ENCODE measurements around the gene SULT1C2. TPM values are rescaled to one million over a fixed set of nuclear protein-coding genes. Genes with fewer than 3 reads are reported as not detected.
A peak's percentile ranks its signal among the peaks of the same experiment; 100 is the strongest.

The SULT1C2 gene
- total and polyA plus RNA-seq, 2 of the 13 experiments (the other 11 are each of a cell fraction or from before 2014, with no cell fraction given) = 4.0 to 6.2 TPM

DNA sequence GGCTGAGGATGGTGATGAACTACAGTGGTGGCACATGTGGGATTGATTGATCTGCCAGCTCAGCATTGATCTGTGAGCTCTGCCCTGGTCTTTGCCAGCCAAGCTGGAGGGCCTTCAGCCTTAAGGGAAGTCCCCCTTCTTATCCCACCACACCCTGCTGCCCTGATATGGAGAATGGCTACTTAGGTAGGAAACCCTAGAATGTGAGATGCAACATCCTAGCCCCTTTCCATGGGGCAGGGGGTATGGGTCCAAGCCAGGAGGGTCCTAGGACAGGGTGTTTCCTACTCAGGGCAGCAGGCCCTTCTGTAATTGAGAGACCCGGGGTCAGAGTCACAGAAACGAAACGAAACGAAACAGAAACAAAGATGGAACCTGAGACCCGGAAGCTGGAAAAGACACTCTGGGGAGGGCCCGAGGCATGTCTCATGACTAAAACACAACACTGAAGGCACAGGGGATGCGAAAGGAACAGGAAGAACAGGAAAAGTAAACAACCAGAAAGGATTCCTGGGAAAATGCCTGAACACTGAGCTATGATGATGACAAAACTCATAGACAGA lies 16.9 kb upstream of the SULT1C2 start (continued):
- TF ChIP-seq JUNB (CRISPR knock-in tag; IDR thresholded peaks at IDR 0.05; ENCODE audit: borderline replicate concordance) (no peak), MBD4 (IDR thresholded peaks at IDR 0.05; ENCODE audit: borderline replicate concordance, low read length) (no peak), ZNF766 (CRISPR knock-in tag; IDR thresholded peaks at IDR 0.05; ENCODE audit: borderline replicate concordance) (no peak), ZBTB8A (CRISPR knock-in tag; IDR thresholded peaks at IDR 0.05; ENCODE audit: borderline replicate concordance, low read depth) (no peak), ZKSCAN5 (CRISPR knock-in tag; IDR thresholded peaks at IDR 0.05) (no peak), NFE2 (CRISPR knock-in tag; IDR thresholded peaks at IDR 0.05) (no peak), ZNF224 (CRISPR knock-in tag; IDR thresholded peaks at IDR 0.05) (no peak), KDM4B (CRISPR knock-in tag; IDR thresholded peaks at IDR 0.05) (no peak), ZBTB3 (CRISPR knock-in tag; IDR thresholded peaks at IDR 0.05; ENCODE audit: borderline replicate concordance, low read depth) (no peak), KDM5B (CRISPR knock-in tag; IDR thresholded peaks at IDR 0.05; ENCODE audit: borderline replicate concordance) (no peak), TAF1 (CRISPR knock-in tag; IDR thresholded peaks at IDR 0.05) (no peak), ELF4 (CRISPR knock-in tag; IDR thresholded peaks at IDR 0.05; ENCODE audit: borderline replicate concordance) (peak; percentile 90), ZNF205 (CRISPR knock-in tag; IDR thresholded peaks at IDR 0.05) (no peak), ZMAT3 (CRISPR knock-in tag; conservative IDR thresholded peaks at IDR 0.05) (no peak), ZSCAN21 (CRISPR knock-in tag; IDR thresholded peaks at IDR 0.05; ENCODE audit: borderline replicate concordance) (no peak), SRF (IDR thresholded peaks at IDR 0.05; ENCODE audit: low read depth, low read length) (no peak), ZNF235 (CRISPR knock-in tag; IDR thresholded peaks at IDR 0.05; ENCODE audit: borderline replicate concordance) (no peak), CEBPB (IDR thresholded peaks at IDR 0.05; ENCODE audit: borderline replicate concordance, low read depth, low read length) (no peak), SNRNP70 (IDR thresholded peaks at IDR 0.05; ENCODE audit: low read depth, low read length) (no peak), ZNF720 (CRISPR knock-in tag; IDR thresholded peaks at IDR 0.05) (no peak)
- TF ChIP-seq, protein P1, sequence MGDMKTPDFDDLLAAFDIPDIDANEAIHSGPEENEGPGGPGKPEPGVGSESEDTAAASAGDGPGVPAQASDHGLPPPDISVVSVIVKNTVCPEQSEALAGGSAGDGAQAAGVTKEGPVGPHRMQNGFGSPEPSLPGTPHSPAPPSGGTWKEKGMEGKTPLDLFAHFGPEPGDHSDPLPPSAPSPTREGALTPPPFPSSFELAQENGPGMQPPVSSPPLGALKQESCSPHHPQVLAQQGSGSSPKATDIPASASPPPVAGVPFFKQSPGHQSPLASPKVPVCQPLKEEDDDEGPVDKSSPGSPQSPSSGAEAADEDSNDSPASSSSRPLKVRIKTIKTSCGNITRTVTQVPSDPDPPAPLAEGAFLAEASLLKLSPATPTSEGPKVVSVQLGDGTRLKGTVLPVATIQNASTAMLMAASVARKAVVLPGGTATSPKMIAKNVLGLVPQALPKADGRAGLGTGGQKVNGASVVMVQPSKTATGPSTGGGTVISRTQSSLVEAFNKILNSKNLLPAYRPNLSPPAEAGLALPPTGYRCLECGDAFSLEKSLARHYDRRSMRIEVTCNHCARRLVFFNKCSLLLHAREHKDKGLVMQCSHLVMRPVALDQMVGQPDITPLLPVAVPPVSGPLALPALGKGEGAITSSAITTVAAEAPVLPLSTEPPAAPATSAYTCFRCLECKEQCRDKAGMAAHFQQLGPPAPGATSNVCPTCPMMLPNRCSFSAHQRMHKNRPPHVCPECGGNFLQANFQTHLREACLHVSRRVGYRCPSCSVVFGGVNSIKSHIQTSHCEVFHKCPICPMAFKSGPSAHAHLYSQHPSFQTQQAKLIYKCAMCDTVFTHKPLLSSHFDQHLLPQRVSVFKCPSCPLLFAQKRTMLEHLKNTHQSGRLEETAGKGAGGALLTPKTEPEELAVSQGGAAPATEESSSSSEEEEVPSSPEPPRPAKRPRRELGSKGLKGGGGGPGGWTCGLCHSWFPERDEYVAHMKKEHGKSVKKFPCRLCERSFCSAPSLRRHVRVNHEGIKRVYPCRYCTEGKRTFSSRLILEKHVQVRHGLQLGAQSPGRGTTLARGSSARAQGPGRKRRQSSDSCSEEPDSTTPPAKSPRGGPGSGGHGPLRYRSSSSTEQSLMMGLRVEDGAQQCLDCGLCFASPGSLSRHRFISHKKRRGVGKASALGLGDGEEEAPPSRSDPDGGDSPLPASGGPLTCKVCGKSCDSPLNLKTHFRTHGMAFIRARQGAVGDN (CRISPR knock-in tag; IDR thresholded peaks at IDR 0.05) = no peak
- TF ChIP-seq, protein P2, sequence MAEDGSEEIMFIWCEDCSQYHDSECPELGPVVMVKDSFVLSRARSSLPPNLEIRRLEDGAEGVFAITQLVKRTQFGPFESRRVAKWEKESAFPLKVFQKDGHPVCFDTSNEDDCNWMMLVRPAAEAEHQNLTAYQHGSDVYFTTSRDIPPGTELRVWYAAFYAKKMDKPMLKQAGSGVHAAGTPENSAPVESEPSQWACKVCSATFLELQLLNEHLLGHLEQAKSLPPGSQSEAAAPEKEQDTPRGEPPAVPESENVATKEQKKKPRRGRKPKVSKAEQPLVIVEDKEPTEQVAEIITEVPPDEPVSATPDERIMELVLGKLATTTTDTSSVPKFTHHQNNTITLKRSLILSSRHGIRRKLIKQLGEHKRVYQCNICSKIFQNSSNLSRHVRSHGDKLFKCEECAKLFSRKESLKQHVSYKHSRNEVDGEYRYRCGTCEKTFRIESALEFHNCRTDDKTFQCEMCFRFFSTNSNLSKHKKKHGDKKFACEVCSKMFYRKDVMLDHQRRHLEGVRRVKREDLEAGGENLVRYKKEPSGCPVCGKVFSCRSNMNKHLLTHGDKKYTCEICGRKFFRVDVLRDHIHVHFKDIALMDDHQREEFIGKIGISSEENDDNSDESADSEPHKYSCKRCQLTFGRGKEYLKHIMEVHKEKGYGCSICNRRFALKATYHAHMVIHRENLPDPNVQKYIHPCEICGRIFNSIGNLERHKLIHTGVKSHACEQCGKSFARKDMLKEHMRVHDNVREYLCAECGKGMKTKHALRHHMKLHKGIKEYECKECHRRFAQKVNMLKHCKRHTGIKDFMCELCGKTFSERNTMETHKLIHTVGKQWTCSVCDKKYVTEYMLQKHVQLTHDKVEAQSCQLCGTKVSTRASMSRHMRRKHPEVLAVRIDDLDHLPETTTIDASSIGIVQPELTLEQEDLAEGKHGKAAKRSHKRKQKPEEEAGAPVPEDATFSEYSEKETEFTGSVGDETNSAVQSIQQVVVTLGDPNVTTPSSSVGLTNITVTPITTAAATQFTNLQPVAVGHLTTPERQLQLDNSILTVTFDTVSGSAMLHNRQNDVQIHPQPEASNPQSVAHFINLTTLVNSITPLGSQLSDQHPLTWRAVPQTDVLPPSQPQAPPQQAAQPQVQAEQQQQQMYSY (CRISPR knock-in tag; IDR thresholded peaks at IDR 0.05) = no peak
- TF ChIP-seq, protein P3, sequence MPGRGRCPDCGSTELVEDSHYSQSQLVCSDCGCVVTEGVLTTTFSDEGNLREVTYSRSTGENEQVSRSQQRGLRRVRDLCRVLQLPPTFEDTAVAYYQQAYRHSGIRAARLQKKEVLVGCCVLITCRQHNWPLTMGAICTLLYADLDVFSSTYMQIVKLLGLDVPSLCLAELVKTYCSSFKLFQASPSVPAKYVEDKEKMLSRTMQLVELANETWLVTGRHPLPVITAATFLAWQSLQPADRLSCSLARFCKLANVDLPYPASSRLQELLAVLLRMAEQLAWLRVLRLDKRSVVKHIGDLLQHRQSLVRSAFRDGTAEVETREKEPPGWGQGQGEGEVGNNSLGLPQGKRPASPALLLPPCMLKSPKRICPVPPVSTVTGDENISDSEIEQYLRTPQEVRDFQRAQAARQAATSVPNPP (CRISPR knock-in tag; IDR thresholded peaks at IDR 0.05) = no peak
